KOPT-K1 (cell line): ENCODE measurements around the gene GPER1.

ENCODE experiments used
- H3K27ac ChIP-seq: fragments of 200-600 bp; sonication (generic); 2 replicates; pipeline ENCODE4 v1.5.1; 2016; ENCODE audit warnings: antibody characterized with exemption, mild to moderate bottlenecking, low read depth, low read length; ENCODE audit not compliant: poor library complexity, severe bottlenecking
- H3K36me3 ChIP-seq: fragments of 200-600 bp; sonication (generic); 2 replicates; pipeline ENCODE4 v1.5.1; 2017; ENCODE audit warnings: antibody characterized with exemption, mild to moderate bottlenecking, low read length, moderate library complexity; ENCODE audit not compliant: insufficient read depth
- H3K9me3 ChIP-seq: fragments of 200-600 bp; sonication (generic); 2 replicates; pipeline ENCODE4 v1.5.1; 2017; ENCODE audit warnings: antibody characterized with exemption, low read length, mild to moderate bottlenecking; ENCODE audit not compliant: insufficient read depth, poor library complexity, severe bottlenecking

GPER1 gene

GRCh38 chr7:1059200-1060091 is 28.5 kb upstream of the GPER1 start:
- H3K9me3 ChIP-seq: no peaks in the 10 kb centered on the region
- H3K36me3 ChIP-seq: no peaks in the 10 kb centered on the region
- no peak overlapping the region for H3K27ac ChIP-seq

- Histone ChIP-seq H3K9me3 (no peaks in the 10 kb centered on the region), H3K36me3 (no peaks in the 10 kb centered on the region), H3K27ac (no peak overlapping the region)
These were observed 27.4 kb upstream of the GPER1 start for GRCh38 chr7:1060315-1061072.

- Histone ChIP-seq H3K9me3 (no peaks in the 10 kb centered on the region), H3K36me3 (no peaks in the 10 kb centered on the region), H3K27ac (no peak overlapping the region)
These were observed 26.7 kb upstream of the GPER1 start for GRCh38 chr7:1061180-1061579.

GRCh38 chr7:1062296-1063294 is 25.3 kb upstream of the GPER1 start:
- no peaks in the 10 kb centered on the region for H3K36me3 ChIP-seq
- H3K27ac ChIP-seq: no peak overlapping the region

GRCh38 chr7:1063361-1063760 is 24.6 kb upstream of the GPER1 start:
- no peaks in the 10 kb centered on the region for H3K36me3 ChIP-seq
- no peaks in the 10 kb centered on the region for H3K9me3 ChIP-seq
- no peak overlapping the region for H3K27ac ChIP-seq

More at GRCh38 chr7:1062296-1063294, 25.3 kb upstream of the GPER1 start:
- no peaks in the 10 kb centered on the region for H3K9me3 ChIP-seq

- Histone ChIP-seq H3K9me3 (no peaks in the 10 kb centered on the region), H3K27ac (no peak overlapping the region), H3K36me3 (no peaks in the 10 kb centered on the region)
These were observed 23.3 kb upstream of the GPER1 start for GRCh38 chr7:1064581-1064980.

GRCh38 chr7:1065263-1065584 is 22.7 kb upstream of the GPER1 start:
- H3K9me3 ChIP-seq: no peaks in the 10 kb centered on the region
- no peaks in the 10 kb centered on the region for H3K36me3 ChIP-seq
- H3K27ac ChIP-seq: no peak overlapping the region

GRCh38 chr7:1065585-1066241 is 22.2 kb upstream of the GPER1 start:
- no peak overlapping the region for H3K27ac ChIP-seq
- H3K36me3 ChIP-seq: no peaks in the 10 kb centered on the region
- peaks cover 5% of the 10 kb centered on the region for H3K9me3 ChIP-seq

- no peak overlapping the region for H3K27ac ChIP-seq
These were observed 21.7 kb upstream of the GPER1 start for GRCh38 chr7:1066242-1066588.

GRCh38 chr7:1068013-1068412 is 19.9 kb upstream of the GPER1 start:
- Histone ChIP-seq H3K36me3 (no peaks in the 10 kb centered on the region), H3K27ac (no peak overlapping the region), H3K9me3 (peaks cover 6% of the 10 kb centered on the region)

More at GRCh38 chr7:1066242-1066588, 21.7 kb upstream of the GPER1 start:
- H3K9me3 ChIP-seq: peaks cover 6% of the 10 kb centered on the region
- no peaks in the 10 kb centered on the region for H3K36me3 ChIP-seq

GRCh38 chr7:1068619-1069018 is 19.3 kb upstream of the GPER1 start:
- no peaks in the 10 kb centered on the region for H3K36me3 ChIP-seq
- H3K27ac ChIP-seq: no peak overlapping the region
- peaks cover 6% of the 10 kb centered on the region for H3K9me3 ChIP-seq

GRCh38 chr7:1070544-1071011 is 17.3 kb upstream of the GPER1 start:
- Histone ChIP-seq H3K27ac (no peak overlapping the region), H3K36me3 (no peaks in the 10 kb centered on the region), H3K9me3 (peaks cover 6% of the 10 kb centered on the region)

- H3K36me3 ChIP-seq: no peaks in the 10 kb centered on the region
- peaks cover 6% of the 10 kb centered on the region for H3K9me3 ChIP-seq
- no peak overlapping the region for H3K27ac ChIP-seq
These were observed 16.1 kb upstream of the GPER1 start for GRCh38 chr7:1071731-1072254.
